Activated T-helper 1 cell treated with anti-CD3 and anti-CD28 coated beads, Interleukin-12 subunit alpha, Interleukin-12 subunit beta, Interleukin-2, Interleukin-4 antibody, amounts not matched to agents 30 ng/mL and 10 ng/mL and 1 ng/mL, durations not matched to agents 14 hours and 24 hours and 36 hours (primary cell): Measurements from ENCODE around the gene ERAP2. TPM values are rescaled to one million over a fixed set of nuclear protein-coding genes. Genes with fewer than 3 reads are reported as not detected.

Source experiments
- DNase-seq: peaks from one replicate; pipeline ENCODE4 v3.0.0; 2021; ENCODE audit warnings: low spot score
- H3K27ac Mint-ChIP-seq: one replicate; pipeline ENCODE4 v1.8.0; 2021; ENCODE audit warnings: mild to moderate bottlenecking, mixed read lengths
- H3K27me3 Mint-ChIP-seq: one replicate; pipeline ENCODE4 v1.8.0; 2022; ENCODE audit warnings: mild to moderate bottlenecking, moderate library complexity, mixed read lengths; ENCODE audit not compliant: insufficient read depth
- H3K36me3 Mint-ChIP-seq: one replicate; pipeline ENCODE4 v1.8.0; 2021; ENCODE audit warnings: low read depth, mixed read lengths
- H3K4me1 Mint-ChIP-seq: one replicate; pipeline ENCODE4 v1.8.0; 2021; ENCODE audit warnings: low read depth, mixed read lengths
- H3K4me3 Mint-ChIP-seq: one replicate; pipeline ENCODE4 v1.8.0; 2021; ENCODE audit warnings: mild to moderate bottlenecking, moderate library complexity, mixed read lengths
- H3K9me3 Mint-ChIP-seq: one replicate; pipeline ENCODE4 v1.8.0; 2021; ENCODE audit warnings: mixed read lengths
- intact Hi-C: fragments of 100-400 bp; cut with micrococcal nuclease; formaldehyde crosslinking; loops from one replicate; pipeline ENCODE4 v1.15.1; 2024
- total RNA-seq: library from RNA; stranded (reverse); gene quantifications from 2 replicates; pipeline ENCODE4 v1.2.3, GENCODE V29; 2022

The ERAP2 gene
- total RNA-seq, 1 donor from 2014 or later, result 52.9 TPM

DNA sequence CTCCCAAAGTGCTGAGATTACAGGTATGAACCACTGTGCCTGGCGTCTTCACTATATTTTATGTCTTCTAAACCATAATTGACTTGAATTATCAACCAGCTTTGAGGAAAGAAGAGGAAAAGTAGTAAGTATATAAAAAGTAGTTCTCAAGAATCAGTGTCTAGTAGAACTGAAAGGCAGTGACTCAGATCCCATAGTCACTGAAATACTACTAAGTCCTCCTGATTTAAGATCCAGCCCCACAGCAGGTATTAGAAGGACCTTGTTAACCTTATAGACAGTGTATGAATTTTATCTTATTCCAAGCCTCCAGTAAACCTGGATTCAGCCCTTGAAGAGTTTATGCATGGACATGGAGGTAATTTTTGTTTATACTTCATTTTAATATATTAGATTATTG is 91.1 kb downstream of the ERAP2 start:
- peaks cover 25% of the 10 kb centered on the region for H3K36me3 Mint-ChIP-seq
- H3K4me3 Mint-ChIP-seq, result no peak overlapping the region
- intact Hi-C loops, result no loop called here
- H3K27ac Mint-ChIP-seq, result no peak overlapping the region
- peaks cover 65% of the 10 kb centered on the region for H3K4me1 Mint-ChIP-seq
- no peak for DNase-seq
- no peaks in the 10 kb centered on the region for H3K9me3 Mint-ChIP-seq
- H3K27me3 Mint-ChIP-seq, result no peaks in the 10 kb centered on the region

DNA sequence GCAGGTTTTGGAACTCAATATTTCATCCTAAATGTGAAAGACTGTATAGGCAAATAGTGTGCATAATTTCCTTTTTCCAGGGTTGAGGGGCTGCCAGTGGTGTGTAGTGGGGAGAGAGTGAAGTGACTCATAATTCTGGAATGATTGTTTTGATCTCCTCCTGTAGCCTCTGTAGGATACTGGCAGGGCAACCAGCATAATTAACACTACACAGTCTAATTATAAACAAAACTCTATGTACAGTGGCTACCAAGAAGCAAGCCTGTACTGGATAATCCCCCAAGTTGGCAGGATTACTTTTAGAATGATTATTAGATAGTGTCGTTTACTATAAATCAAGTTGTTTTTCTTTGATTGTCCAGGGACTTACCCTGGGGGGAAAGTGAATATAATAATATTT is 91.8 kb downstream of the ERAP2 start:
- Mint-ChIP-seq H3K36me3 (peaks cover 26% of the 10 kb centered on the region), H3K4me1 (peaks cover 65% of the 10 kb centered on the region), H3K9me3 (no peaks in the 10 kb centered on the region), H3K27me3 (no peaks in the 10 kb centered on the region), H3K27ac (no peak overlapping the region), H3K4me3 (no peak overlapping the region)
- no peak for DNase-seq
- intact Hi-C loops, result no loop called here

DNA sequence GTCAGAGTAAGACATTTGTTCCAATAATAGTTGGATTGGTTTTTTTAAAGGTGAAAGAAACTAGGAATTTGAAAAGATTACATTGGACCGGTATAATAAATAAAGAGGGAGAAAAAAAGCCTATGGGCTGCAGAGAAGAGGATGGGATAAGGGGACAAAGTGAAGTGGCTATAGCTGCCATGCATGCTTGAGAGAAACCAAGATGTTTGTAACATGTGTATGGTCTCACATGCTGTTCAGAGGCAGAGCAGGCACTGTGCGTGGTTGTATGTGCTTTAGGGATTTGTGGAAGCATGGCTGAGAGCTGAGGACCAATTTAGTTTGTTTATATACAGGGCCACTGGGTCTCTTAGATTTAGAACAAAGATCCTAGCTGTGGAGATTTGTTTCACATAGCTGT is 92.3 kb downstream of the ERAP2 start:
- no peaks in the 10 kb centered on the region for H3K9me3 Mint-ChIP-seq
- peaks cover 65% of the 10 kb centered on the region for H3K4me1 Mint-ChIP-seq
- no peak overlapping the region for H3K27ac Mint-ChIP-seq
- intact Hi-C loops, result no loop called here
- no peaks in the 10 kb centered on the region for H3K27me3 Mint-ChIP-seq
- no peak overlapping the region for H3K4me3 Mint-ChIP-seq
- H3K36me3 Mint-ChIP-seq, result peaks cover 26% of the 10 kb centered on the region
- no peak for DNase-seq

Other genes with a start within 250 kb of the ERAP2 start
- 104 and 112 TPM in 2 replicates for gene CAST, start 214.1 kb upstream of the ERAP2 start, total RNA-seq
- 92.2 and 94.5 TPM in 2 replicates for gene ERAP1, start 68.6 kb upstream of the ERAP2 start, total RNA-seq
- 37.7 and 40.7 TPM in 2 replicates for gene LNPEP, start 59.6 kb downstream of the ERAP2 start, total RNA-seq